K562 (cell line): Measurements from ENCODE around the gene FYB1. TPM values are rescaled to one million over a fixed set of nuclear protein-coding genes. Genes with fewer than 3 reads are reported as not detected.
A peak's percentile ranks its signal among the peaks of the same experiment; 100 is the strongest.

Source experiments
- ATF1 ChIP-seq, 2 experiments: fragments of 450-650 bp in 1 of 2; IDR thresholded peaks; 2 replicates each; pipeline ENCODE4 v1.6.1; 2016; ENCODE audit warnings: missing compliant biosample characterization in 1 of 2, missing genetic modification characterization in 1 of 2
- CBFA2T3 ChIP-seq: fragments of 450-650 bp; IDR thresholded peaks from 2 replicates; pipeline ENCODE4 v1.6.1; 2017
- FUS ChIP-seq: fragments of 200-400 bp; formaldehyde crosslinking; optimal IDR thresholded peaks from 2 replicates; pipeline ENCODE3; 2017; ENCODE audit warnings: low read depth, low read length
- NFRKB ChIP-seq: fragments of 450-650 bp; IDR thresholded peaks from 2 replicates; pipeline ENCODE4 v1.6.1; 2016; ENCODE audit warnings: low read depth
- NFYB ChIP-seq: IDR thresholded peaks from 2 replicates; pipeline ENCODE4 v1.6.1; 2011; ENCODE audit warnings: mild to moderate bottlenecking, moderate library complexity; ENCODE audit not compliant: insufficient read length; ENCODE audit errors: extremely low read depth
- SAFB2 ChIP-seq: fragments of 200-400 bp; formaldehyde crosslinking; IDR thresholded peaks from 2 replicates; pipeline ENCODE4 v1.6.1; 2018; ENCODE audit warnings: borderline replicate concordance, low read length, low read depth, moderate library complexity; ENCODE audit not compliant: severe bottlenecking
- SMARCA4 ChIP-seq: fragments of 450-650 bp; IDR thresholded peaks from 2 replicates; pipeline ENCODE4 v1.6.1; 2016
- SNIP1 ChIP-seq: fragments of 450-650 bp; IDR thresholded peaks from 2 replicates; pipeline ENCODE4 v1.7.1; 2017; ENCODE audit warnings: low read depth, mild to moderate bottlenecking
- SP1 ChIP-seq: sonication (generic); formaldehyde crosslinking; IDR thresholded peaks from 2 replicates; pipeline ENCODE4 v1.8.1; 2022; ENCODE audit warnings: mild to moderate bottlenecking, missing genetic modification reagents
- ZNF212 ChIP-seq: fragments of 450-650 bp; formaldehyde crosslinking; IDR thresholded peaks from 2 replicates; pipeline ENCODE4 v1.4.0; 2020; ENCODE audit warnings: mild to moderate bottlenecking
- ZNF444 ChIP-seq: fragments of 250-450 bp; sonication (Bioruptor Pico); IDR thresholded peaks from 2 replicates; pipeline ENCODE4 v1.4.0; 2020; ENCODE audit warnings: mild to moderate bottlenecking, moderate library complexity
- polyA plus RNA-seq, 8 experiments: library from polyadenylated mRNA; depleted of rRNA in 4 of 8; stranded (reverse) in 5 of 8; unstranded in 3 of 8; fragments of >200 nt; fragmentation: Nextera tagmentation in 2 of 8; fragmentation: Illumina TruSeq in 1 of 8; extraction: Ambion mirVana in 2 of 8; extraction: Trizol in 1 of 8; gene quantifications; 2 replicates each; pipeline versions ENCODE4 v1.2.1 to v1.2.3, GENCODE V29; 2011 to 2014; ENCODE audit warnings: inconsistent platforms in 1 of 8, missing spikeins in 1 of 8
- total RNA-seq, 7 experiments: library from RNA; depleted of rRNA in 6 of 7; stranded (reverse); fragments of >200 nt in 6 of 7; fragmentation: Illumina TruSeq in 2 of 7; extraction: Trizol in 2 of 7; gene quantifications; 2 replicates each; pipeline versions ENCODE4 v1.2.1 to v1.2.3, GENCODE V29; 2011 to 2021; ENCODE audit warnings: low replicate concordance in 1 of 7
- TF ChIP-seq, protein P1 (sequence below): IDR thresholded peaks from 3 replicates; pipeline ENCODE4 v1.6.1; 2011; ENCODE audit warnings: borderline replicate concordance, mild to moderate bottlenecking, moderate library complexity; ENCODE audit not compliant: insufficient read length; ENCODE audit errors: extremely low read depth
- TF ChIP-seq, protein P2 (sequence below): fragments of 200-600 bp; sonication (generic); IDR thresholded peaks from one replicate; pipeline ENCODE4 v1.6.1; 2012; ENCODE audit warnings: mild to moderate bottlenecking, low read depth, low read length, inconsistent platforms
- TF ChIP-seq, protein P3 (sequence below): sonication (generic); formaldehyde crosslinking; IDR thresholded peaks from 2 replicates; pipeline ENCODE4 v1.8.0; 2023; ENCODE audit warnings: mild to moderate bottlenecking, missing genetic modification reagents

The FYB1 gene
- total and polyA plus RNA-seq, 9 of the 15 experiments (the other 6 are each of a cell fraction or from before 2014, with no cell fraction given): 4.7 to 31.5 (median 9.7) TPM

DNA sequence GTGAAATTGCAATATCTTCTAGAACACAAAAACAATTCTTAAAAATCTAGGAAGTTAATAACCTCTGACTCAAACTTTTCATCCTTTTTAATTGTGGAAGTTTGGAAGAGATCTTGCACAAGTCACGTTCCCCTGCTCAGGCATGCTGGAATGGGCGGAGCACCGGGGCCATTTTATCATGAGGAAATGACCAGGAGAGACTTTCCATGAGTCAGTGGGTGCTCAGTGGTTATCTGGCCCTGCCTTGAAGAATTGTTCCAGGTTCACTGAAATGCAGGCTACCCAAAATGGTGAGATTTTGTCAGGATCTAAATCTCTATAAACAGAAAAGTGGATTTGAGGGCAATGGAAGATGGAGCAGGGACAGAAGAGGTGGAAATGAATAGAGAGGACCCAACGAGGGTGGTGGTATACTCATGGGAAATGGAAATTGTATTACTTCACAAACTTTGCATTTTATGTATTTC lies 61.2 kb downstream of the FYB1 start (continued):
- TF ChIP-seq, protein P1, sequence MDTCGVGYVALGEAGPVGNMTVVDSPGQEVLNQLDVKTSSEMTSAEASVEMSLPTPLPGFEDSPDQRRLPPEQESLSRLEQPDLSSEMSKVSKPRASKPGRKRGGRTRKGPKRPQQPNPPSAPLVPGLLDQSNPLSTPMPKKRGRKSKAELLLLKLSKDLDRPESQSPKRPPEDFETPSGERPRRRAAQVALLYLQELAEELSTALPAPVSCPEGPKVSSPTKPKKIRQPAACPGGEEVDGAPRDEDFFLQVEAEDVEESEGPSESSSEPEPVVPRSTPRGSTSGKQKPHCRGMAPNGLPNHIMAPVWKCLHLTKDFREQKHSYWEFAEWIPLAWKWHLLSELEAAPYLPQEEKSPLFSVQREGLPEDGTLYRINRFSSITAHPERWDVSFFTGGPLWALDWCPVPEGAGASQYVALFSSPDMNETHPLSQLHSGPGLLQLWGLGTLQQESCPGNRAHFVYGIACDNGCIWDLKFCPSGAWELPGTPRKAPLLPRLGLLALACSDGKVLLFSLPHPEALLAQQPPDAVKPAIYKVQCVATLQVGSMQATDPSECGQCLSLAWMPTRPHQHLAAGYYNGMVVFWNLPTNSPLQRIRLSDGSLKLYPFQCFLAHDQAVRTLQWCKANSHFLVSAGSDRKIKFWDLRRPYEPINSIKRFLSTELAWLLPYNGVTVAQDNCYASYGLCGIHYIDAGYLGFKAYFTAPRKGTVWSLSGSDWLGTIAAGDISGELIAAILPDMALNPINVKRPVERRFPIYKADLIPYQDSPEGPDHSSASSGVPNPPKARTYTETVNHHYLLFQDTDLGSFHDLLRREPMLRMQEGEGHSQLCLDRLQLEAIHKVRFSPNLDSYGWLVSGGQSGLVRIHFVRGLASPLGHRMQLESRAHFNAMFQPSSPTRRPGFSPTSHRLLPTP: no peak
- TF ChIP-seq FUS: no peak
- no peak for TF ChIP-seq ZNF212
- peak; percentile 68; the same call in 1 of the 2 replicates for TF ChIP-seq CBFA2T3
- TF ChIP-seq NFRKB: peak; percentile 76; the same call in 1 of the 2 replicates
- TF ChIP-seq SP1: no peak
- TF ChIP-seq, protein P2, sequence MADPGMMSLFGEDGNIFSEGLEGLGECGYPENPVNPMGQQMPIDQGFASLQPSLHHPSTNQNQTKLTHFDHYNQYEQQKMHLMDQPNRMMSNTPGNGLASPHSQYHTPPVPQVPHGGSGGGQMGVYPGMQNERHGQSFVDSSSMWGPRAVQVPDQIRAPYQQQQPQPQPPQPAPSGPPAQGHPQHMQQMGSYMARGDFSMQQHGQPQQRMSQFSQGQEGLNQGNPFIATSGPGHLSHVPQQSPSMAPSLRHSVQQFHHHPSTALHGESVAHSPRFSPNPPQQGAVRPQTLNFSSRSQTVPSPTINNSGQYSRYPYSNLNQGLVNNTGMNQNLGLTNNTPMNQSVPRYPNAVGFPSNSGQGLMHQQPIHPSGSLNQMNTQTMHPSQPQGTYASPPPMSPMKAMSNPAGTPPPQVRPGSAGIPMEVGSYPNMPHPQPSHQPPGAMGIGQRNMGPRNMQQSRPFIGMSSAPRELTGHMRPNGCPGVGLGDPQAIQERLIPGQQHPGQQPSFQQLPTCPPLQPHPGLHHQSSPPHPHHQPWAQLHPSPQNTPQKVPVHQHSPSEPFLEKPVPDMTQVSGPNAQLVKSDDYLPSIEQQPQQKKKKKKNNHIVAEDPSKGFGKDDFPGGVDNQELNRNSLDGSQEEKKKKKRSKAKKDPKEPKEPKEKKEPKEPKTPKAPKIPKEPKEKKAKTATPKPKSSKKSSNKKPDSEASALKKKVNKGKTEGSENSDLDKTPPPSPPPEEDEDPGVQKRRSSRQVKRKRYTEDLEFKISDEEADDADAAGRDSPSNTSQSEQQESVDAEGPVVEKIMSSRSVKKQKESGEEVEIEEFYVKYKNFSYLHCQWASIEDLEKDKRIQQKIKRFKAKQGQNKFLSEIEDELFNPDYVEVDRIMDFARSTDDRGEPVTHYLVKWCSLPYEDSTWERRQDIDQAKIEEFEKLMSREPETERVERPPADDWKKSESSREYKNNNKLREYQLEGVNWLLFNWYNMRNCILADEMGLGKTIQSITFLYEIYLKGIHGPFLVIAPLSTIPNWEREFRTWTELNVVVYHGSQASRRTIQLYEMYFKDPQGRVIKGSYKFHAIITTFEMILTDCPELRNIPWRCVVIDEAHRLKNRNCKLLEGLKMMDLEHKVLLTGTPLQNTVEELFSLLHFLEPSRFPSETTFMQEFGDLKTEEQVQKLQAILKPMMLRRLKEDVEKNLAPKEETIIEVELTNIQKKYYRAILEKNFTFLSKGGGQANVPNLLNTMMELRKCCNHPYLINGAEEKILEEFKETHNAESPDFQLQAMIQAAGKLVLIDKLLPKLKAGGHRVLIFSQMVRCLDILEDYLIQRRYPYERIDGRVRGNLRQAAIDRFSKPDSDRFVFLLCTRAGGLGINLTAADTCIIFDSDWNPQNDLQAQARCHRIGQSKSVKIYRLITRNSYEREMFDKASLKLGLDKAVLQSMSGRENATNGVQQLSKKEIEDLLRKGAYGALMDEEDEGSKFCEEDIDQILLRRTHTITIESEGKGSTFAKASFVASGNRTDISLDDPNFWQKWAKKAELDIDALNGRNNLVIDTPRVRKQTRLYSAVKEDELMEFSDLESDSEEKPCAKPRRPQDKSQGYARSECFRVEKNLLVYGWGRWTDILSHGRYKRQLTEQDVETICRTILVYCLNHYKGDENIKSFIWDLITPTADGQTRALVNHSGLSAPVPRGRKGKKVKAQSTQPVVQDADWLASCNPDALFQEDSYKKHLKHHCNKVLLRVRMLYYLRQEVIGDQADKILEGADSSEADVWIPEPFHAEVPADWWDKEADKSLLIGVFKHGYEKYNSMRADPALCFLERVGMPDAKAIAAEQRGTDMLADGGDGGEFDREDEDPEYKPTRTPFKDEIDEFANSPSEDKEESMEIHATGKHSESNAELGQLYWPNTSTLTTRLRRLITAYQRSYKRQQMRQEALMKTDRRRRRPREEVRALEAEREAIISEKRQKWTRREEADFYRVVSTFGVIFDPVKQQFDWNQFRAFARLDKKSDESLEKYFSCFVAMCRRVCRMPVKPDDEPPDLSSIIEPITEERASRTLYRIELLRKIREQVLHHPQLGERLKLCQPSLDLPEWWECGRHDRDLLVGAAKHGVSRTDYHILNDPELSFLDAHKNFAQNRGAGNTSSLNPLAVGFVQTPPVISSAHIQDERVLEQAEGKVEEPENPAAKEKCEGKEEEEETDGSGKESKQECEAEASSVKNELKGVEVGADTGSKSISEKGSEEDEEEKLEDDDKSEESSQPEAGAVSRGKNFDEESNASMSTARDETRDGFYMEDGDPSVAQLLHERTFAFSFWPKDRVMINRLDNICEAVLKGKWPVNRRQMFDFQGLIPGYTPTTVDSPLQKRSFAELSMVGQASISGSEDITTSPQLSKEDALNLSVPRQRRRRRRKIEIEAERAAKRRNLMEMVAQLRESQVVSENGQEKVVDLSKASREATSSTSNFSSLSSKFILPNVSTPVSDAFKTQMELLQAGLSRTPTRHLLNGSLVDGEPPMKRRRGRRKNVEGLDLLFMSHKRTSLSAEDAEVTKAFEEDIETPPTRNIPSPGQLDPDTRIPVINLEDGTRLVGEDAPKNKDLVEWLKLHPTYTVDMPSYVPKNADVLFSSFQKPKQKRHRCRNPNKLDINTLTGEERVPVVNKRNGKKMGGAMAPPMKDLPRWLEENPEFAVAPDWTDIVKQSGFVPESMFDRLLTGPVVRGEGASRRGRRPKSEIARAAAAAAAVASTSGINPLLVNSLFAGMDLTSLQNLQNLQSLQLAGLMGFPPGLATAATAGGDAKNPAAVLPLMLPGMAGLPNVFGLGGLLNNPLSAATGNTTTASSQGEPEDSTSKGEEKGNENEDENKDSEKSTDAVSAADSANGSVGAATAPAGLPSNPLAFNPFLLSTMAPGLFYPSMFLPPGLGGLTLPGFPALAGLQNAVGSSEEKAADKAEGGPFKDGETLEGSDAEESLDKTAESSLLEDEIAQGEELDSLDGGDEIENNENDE: no peak
- TF ChIP-seq SNIP1: no peak
- TF ChIP-seq SMARCA4: peak; percentile 82
- TF ChIP-seq SAFB2: no peak
- TF ChIP-seq ZNF444: 0 out of 2 replicates have a peak, but pooled peaks have one; percentile 32
- no peak for TF ChIP-seq NFYB
- TF ChIP-seq ATF1 (CRISPR knock-in tag; IDR thresholded peaks at IDR 0.05): no peak
- TF ChIP-seq ATF1 (tag; IDR thresholded peaks at IDR 0.05): peak; percentile 69
- TF ChIP-seq, protein P3, sequence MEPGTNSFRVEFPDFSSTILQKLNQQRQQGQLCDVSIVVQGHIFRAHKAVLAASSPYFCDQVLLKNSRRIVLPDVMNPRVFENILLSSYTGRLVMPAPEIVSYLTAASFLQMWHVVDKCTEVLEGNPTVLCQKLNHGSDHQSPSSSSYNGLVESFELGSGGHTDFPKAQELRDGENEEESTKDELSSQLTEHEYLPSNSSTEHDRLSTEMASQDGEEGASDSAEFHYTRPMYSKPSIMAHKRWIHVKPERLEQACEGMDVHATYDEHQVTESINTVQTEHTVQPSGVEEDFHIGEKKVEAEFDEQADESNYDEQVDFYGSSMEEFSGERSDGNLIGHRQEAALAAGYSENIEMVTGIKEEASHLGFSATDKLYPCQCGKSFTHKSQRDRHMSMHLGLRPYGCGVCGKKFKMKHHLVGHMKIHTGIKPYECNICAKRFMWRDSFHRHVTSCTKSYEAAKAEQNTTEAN (CRISPR knock-in tag): no peak
